Liver (tissue), 9 donors: Measurements from ENCODE around the gene PLCD1. TPM values are rescaled to one million over a fixed set of nuclear protein-coding genes. Genes with fewer than 3 reads are reported as not detected.

Experiments used
- DNase-seq: peaks from one replicate; pipeline ENCODE4 v3.0.0-alpha.2; 2017; ENCODE audit warnings: low spot score
- H3K27ac ChIP-seq, 2 donors: one replicate each; pipeline ENCODE4 v1.7.0; 2013; ENCODE audit warnings: inconsistent platforms in 2 of 2, low read length in 2 of 2, control low read depth in 1 of 2, low read depth in 1 of 2, mild to moderate bottlenecking in 1 of 2
- H3K27me3 ChIP-seq, 4 donors: one replicate each; pipeline versions ENCODE4 v1.6.1 to v1.7.0; 2013; ENCODE audit warnings: low read length in 3 of 4, inconsistent platforms in 1 of 4, mild to moderate bottlenecking in 1 of 4, moderate library complexity in 1 of 4; ENCODE audit not compliant: control insufficient read depth in 4 of 4, insufficient read depth in 4 of 4
- H3K36me3 ChIP-seq, 4 donors: one replicate each; pipeline versions ENCODE4 v1.6.1 to v1.7.0; 2013; ENCODE audit warnings: low read length in 3 of 4, mild to moderate bottlenecking in 3 of 4, low read depth in 1 of 4, moderate library complexity in 1 of 4; ENCODE audit not compliant: control insufficient read depth in 4 of 4, insufficient read depth in 3 of 4
- H3K4me1 ChIP-seq, 4 donors: one replicate each; pipeline versions ENCODE4 v1.6.1 to v1.7.0; 2013; ENCODE audit warnings: low read length in 3 of 4, mild to moderate bottlenecking in 3 of 4, moderate library complexity in 1 of 4; ENCODE audit not compliant: control insufficient read depth in 4 of 4, insufficient read depth in 4 of 4
- H3K4me3 ChIP-seq, 3 donors: one replicate each; pipeline versions ENCODE4 v1.6.1 to v1.7.0; 2013; ENCODE audit warnings: low read length in 3 of 3, control low read depth in 1 of 3, low read depth in 1 of 3, mild to moderate bottlenecking in 1 of 3
- H3K9ac ChIP-seq, 2 donors: one replicate each; pipeline ENCODE4 v1.7.0; 2013; ENCODE audit warnings: low read length in 2 of 2, mild to moderate bottlenecking in 2 of 2, moderate library complexity in 2 of 2, control low read depth in 1 of 2, low read depth in 1 of 2
- H3K9me3 ChIP-seq, 4 donors: one replicate each; pipeline versions ENCODE4 v1.6.1 to v1.7.0; 2013; ENCODE audit warnings: low read length in 3 of 4; ENCODE audit not compliant: control insufficient read depth in 4 of 4
- CTCF ChIP-seq: fragments of 150-350 bp; IDR thresholded peaks from 2 replicates; pipeline ENCODE4 v1.5.1; 2017; ENCODE audit warnings: improper control_type of control experiment, low read depth, low read length; ENCODE audit not compliant: missing input control
- EGR1 ChIP-seq, 2 donors: IDR thresholded peaks; 2 replicates each; pipeline ENCODE4 v1.6.1; 2016 to 2018; ENCODE audit warnings: antibody characterized with exemption in 2 of 2, low read depth in 2 of 2
- FOXA1 ChIP-seq: IDR thresholded peaks from 2 replicates; pipeline ENCODE4 v1.6.1; 2016; ENCODE audit warnings: antibody characterized with exemption
- FOXA2 ChIP-seq: IDR thresholded peaks from 2 replicates; pipeline ENCODE4 v1.6.1; 2016; ENCODE audit warnings: antibody characterized with exemption
- GABPA ChIP-seq, 2 donors: IDR thresholded peaks in 1 of 2; conservative IDR thresholded peaks in 1 of 2; 2 replicates each; pipeline ENCODE4 v1.6.1; 2016; ENCODE audit warnings: antibody characterized with exemption in 2 of 2, mild to moderate bottlenecking in 1 of 2, moderate library complexity in 1 of 2
- HNF4A ChIP-seq, 2 donors: conservative IDR thresholded peaks; 2 replicates each; pipeline ENCODE4 v1.6.1; 2016; ENCODE audit warnings: antibody characterized with exemption in 2 of 2, mild to moderate bottlenecking in 2 of 2
- HNF4G ChIP-seq: IDR thresholded peaks from 2 replicates; pipeline ENCODE4 v1.6.1; 2016; ENCODE audit warnings: antibody characterized with exemption
- MAX ChIP-seq: IDR thresholded peaks from 2 replicates; pipeline ENCODE4 v1.6.1; 2016; ENCODE audit warnings: antibody characterized with exemption
- NR2F2 ChIP-seq: IDR thresholded peaks from 2 replicates; pipeline ENCODE4 v1.6.1; 2016; ENCODE audit warnings: antibody characterized with exemption
- RXRA ChIP-seq, 2 donors: IDR thresholded peaks; 2 replicates each; pipeline ENCODE4 v1.6.1; 2017 to 2018; ENCODE audit warnings: antibody characterized with exemption in 2 of 2, mild to moderate bottlenecking in 1 of 2
- SP1 ChIP-seq: IDR thresholded peaks from 2 replicates; pipeline ENCODE4 v1.6.1; 2018; ENCODE audit warnings: antibody characterized with exemption, mild to moderate bottlenecking
- YY1 ChIP-seq: IDR thresholded peaks from 2 replicates; pipeline ENCODE4 v1.6.1; 2016; ENCODE audit warnings: antibody characterized with exemption, mild to moderate bottlenecking
- ZBTB33 ChIP-seq: IDR thresholded peaks from 2 replicates; pipeline ENCODE4 v1.6.1; 2016; ENCODE audit warnings: antibody characterized with exemption
- whole genome bisulfite sequencing: extraction: QIAGEN DNeasy Blood & Tissue Kit; methylation state at CpG from one replicate; pipeline ENCODE4 v1.1.7; 2013; 5-methylcytosine and 5-hydroxymethylcytosine counted together
- polyA plus RNA-seq, 2 donors: library from polyadenylated mRNA; stranded (reverse) in 1 of 2; unstranded in 1 of 2; fragments of 200-250 nt in 1 of 2; fragments of >200 nt in 1 of 2; fragmentation: Nextera tagmentation in 1 of 2; extraction: Ambion mirVana in 1 of 2; gene quantifications; one replicate each; pipeline versions ENCODE4 v1.2.1 to v1.2.3, GENCODE V29; 2013 to 2015
- total RNA-seq, 2 donors: library from RNA; depleted of rRNA; stranded (reverse); fragments of >200 nt; gene quantifications; one replicate each; pipeline ENCODE4 v1.2.3, GENCODE V29; 2014
- donor health status: healthy.
- donor health status: healthy.
- donor health status: healthy.
- donor health status: healthy.
- donor health status: healthy.

PLCD1 gene
- total and polyA plus RNA-seq, 4 donors = 6.7 to 10.5 (median 9.1) TPM

GRCh38 chr3:38016847-38017444, 12.5 kb downstream of the PLCD1 start:
- no peaks in the 10 kb centered on the region for H3K4me1 ChIP-seq
- no peaks in the 10 kb centered on the region for H3K27me3 ChIP-seq
- no peak overlapping the region for H3K27ac ChIP-seq
- no peak overlapping the region for H3K4me3 ChIP-seq
- DNase-seq = no peak
- no peak overlapping the region for H3K9ac ChIP-seq
- peaks cover 0 to 2% (median 0%) of the 10 kb centered on the region in 4 donors for H3K9me3 ChIP-seq
- TF ChIP-seq MAX = no peak
- TF ChIP-seq SP1 = no peak
- TF ChIP-seq NR2F2 = no peak
- no peak for TF ChIP-seq CTCF
- TF ChIP-seq FOXA1 = no peak
- no peak for TF ChIP-seq ZBTB33
- TF ChIP-seq YY1 = no peak
- TF ChIP-seq RXRA (IDR thresholded peaks at IDR 0.05) = no peak
- TF ChIP-seq HNF4A (conservative IDR thresholded peaks at IDR 0.05) = no peak
- WGBS = 76% methylated on average over 6 of the region's 6 CpGs
- H3K36me3 ChIP-seq = peaks cover 4 to 19% (median 13%) of the 10 kb centered on the region in 4 donors

- TF ChIP-seq FOXA2 (no peak), CTCF (no peak), HNF4G (no peak)
- peaks cover 4 to 19% (median 13%) of the 10 kb centered on the region in 4 donors for H3K36me3 ChIP-seq
- no peak overlapping the region for H3K4me3 ChIP-seq
- no peaks in the 10 kb centered on the region for H3K4me1 ChIP-seq
- no peak overlapping the region for H3K27ac ChIP-seq
- H3K9me3 ChIP-seq = peaks cover 0 to 2% (median 0%) of the 10 kb centered on the region in 4 donors
- no peak for DNase-seq
- H3K27me3 ChIP-seq = no peaks in the 10 kb centered on the region
- no peak overlapping the region for H3K9ac ChIP-seq
- 97% methylated on average over 13 of the region's 13 CpGs for WGBS
Observed at GRCh38 chr3:38016410-38016809, 13.0 kb downstream of the PLCD1 start.

GRCh38 chr3:38015984-38016383, 13.5 kb downstream of the PLCD1 start:
- TF ChIP-seq GABPA (IDR thresholded peaks at IDR 0.05 in 1 of 2, conservative IDR thresholded peaks at IDR 0.05 in 1 of 2) (no peak), EGR1 (IDR thresholded peaks at IDR 0.05; ENCODE audit: low read depth in 2 of 2) (no peak), NR2F2 (no peak)
- H3K27me3 ChIP-seq = no peaks in the 10 kb centered on the region
- no peak for DNase-seq
- H3K27ac ChIP-seq = no peak overlapping the region
- H3K4me1 ChIP-seq = no peaks in the 10 kb centered on the region
- no peak overlapping the region for H3K9ac ChIP-seq
- WGBS = 86% methylated on average over 3 of the region's 3 CpGs
- H3K4me3 ChIP-seq = no peak overlapping the region
- H3K36me3 ChIP-seq = peaks cover 6 to 19% (median 14%) of the 10 kb centered on the region in 4 donors
- peaks cover 0 to 2% (median 0%) of the 10 kb centered on the region in 4 donors for H3K9me3 ChIP-seq
